MM.1S (cell line): ENCODE measurements around the gene CATSPERZ.

Source experiments
- DNase-seq: peaks from one replicate; pipeline ENCODE4 v3.0.0-alpha.2; 2015
- H2AFZ ChIP-seq: fragments of 300-600 bp; sonication (generic); 2 replicates; pipeline ENCODE4 v1.6.0; 2016; ENCODE audit warnings: antibody characterized with exemption, low read length
- H3F3A ChIP-seq: fragments of 300-600 bp; sonication (generic); 2 replicates; pipeline ENCODE4 v1.6.1; 2016; ENCODE audit warnings: mild to moderate bottlenecking, antibody characterized with exemption, low read length, moderate library complexity, mixed read lengths; ENCODE audit not compliant: insufficient read depth
- H3K27ac ChIP-seq: fragments of 300-600 bp; sonication (generic); 2 replicates; pipeline ENCODE4 v1.5.1; 2016; ENCODE audit warnings: mild to moderate bottlenecking, low read length
- H3K27me3 ChIP-seq: fragments of 300-600 bp; sonication (generic); replicated peaks from 2 replicates; pipeline ENCODE4 v1.6.0; 2016; ENCODE audit warnings: low read length; ENCODE audit not compliant: insufficient read depth
- H3K36me3 ChIP-seq: fragments of 300-600 bp; sonication (generic); replicated peaks from 2 replicates; pipeline ENCODE4 v1.6.1; 2016; ENCODE audit warnings: mild to moderate bottlenecking, low read length, mixed read lengths; ENCODE audit not compliant: insufficient read depth
- H3K4me1 ChIP-seq: fragments of 300-600 bp; sonication (generic); 2 replicates; pipeline ENCODE4 v1.6.1; 2016; ENCODE audit warnings: low read length, mixed read lengths
- H3K4me2 ChIP-seq: fragments of 300-600 bp; sonication (generic); 2 replicates; pipeline ENCODE4 v1.6.0; 2016; ENCODE audit warnings: low read depth, low read length
- H3K4me3 ChIP-seq: fragments of 300-600 bp; sonication (generic); 2 replicates; pipeline ENCODE4 v1.5.1; 2016; ENCODE audit warnings: low read length, mixed read lengths
- H3K79me2 ChIP-seq: fragments of 300-600 bp; sonication (generic); 2 replicates; pipeline ENCODE4 v1.6.1; 2016; ENCODE audit warnings: mixed run types, low read length, mixed read lengths
- H3K9ac ChIP-seq: fragments of 300-600 bp; sonication (generic); 2 replicates; pipeline ENCODE4 v1.6.1; 2016; ENCODE audit warnings: low read length, mixed read lengths
- H3K9me2 ChIP-seq: fragments of 300-600 bp; sonication (generic); replicated peaks from 2 replicates; pipeline ENCODE4 v1.6.1; 2016; ENCODE audit warnings: mild to moderate bottlenecking, low read length, mixed read lengths; ENCODE audit not compliant: insufficient read depth
- H3K9me3 ChIP-seq: fragments of 300-600 bp; sonication (generic); replicated peaks from 2 replicates; pipeline ENCODE4 v1.6.1; 2016; ENCODE audit warnings: mild to moderate bottlenecking, low read length, mixed read lengths; ENCODE audit not compliant: insufficient read depth
- H4K20me1 ChIP-seq: fragments of 300-600 bp; sonication (generic); 2 replicates; pipeline ENCODE4 v1.6.1; 2016; ENCODE audit warnings: mild to moderate bottlenecking, low read length, moderate library complexity, mixed read lengths; ENCODE audit not compliant: insufficient read depth
- EZH2 ChIP-seq: fragments of 300-600 bp; sonication (generic); optimal IDR thresholded peaks from 2 replicates; pipeline ENCODE3; 2017; ENCODE audit warnings: low read depth, mild to moderate bottlenecking, antibody characterized with exemption, low read length, mixed read lengths
- EZH2phosphoT487 ChIP-seq: fragments of 300-600 bp; sonication (generic); IDR thresholded peaks from 2 replicates; pipeline ENCODE4 v1.6.1; 2018; ENCODE audit warnings: antibody characterized with exemption, low read length
- TF ChIP-seq, protein P1 (sequence below): fragments of 300-600 bp; sonication (generic); IDR thresholded peaks from 2 replicates; pipeline ENCODE4 v1.5.1; 2016; ENCODE audit warnings: antibody characterized with exemption, low read length, mixed read lengths

The CATSPERZ gene

DNA sequence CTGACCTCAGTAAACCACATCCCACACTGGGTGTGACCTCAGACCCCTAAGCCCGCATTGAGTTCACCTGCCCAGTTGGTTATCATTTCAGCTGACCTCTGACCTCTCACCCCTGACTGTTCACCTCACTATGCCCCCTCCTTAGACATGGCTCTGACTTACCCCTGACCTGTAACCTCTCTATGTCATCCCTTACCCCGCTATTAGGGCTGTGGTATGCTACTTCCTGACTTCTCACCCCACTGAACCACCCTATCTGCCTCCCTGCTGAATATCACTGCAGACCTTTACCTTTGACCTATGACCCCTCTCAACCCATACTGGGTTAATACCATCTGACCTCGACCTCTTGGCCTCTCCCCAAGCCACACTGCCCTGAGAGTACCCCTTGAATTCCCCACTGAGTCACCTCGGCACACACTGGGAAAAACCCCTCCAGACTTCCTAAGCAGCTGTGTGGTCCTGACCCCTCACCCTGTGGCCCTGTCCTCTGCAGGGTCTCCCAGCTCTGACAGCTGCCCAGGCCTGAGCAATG lies 40.6 kb upstream of the CATSPERZ start:
- Histone ChIP-seq H2AFZ (no peak overlapping the region), H3K9ac (no peak overlapping the region), H3K4me3 (no peak overlapping the region), H4K20me1 (no peaks in the 10 kb centered on the region), H3K9me3 (no peaks in the 10 kb centered on the region), H3K9me2 (no peaks in the 10 kb centered on the region), H3K27me3 (no peaks in the 10 kb centered on the region), H3F3A (no peaks in the 10 kb centered on the region), H3K4me1 (no peaks in the 10 kb centered on the region), H3K4me2 (no peak overlapping the region), H3K79me2 (no peaks in the 10 kb centered on the region), H3K36me3 (no peaks in the 10 kb centered on the region), H3K27ac (no peak overlapping the region)
- TF ChIP-seq EZH2phosphoT487 (no peak), EZH2 (no peak)
- TF ChIP-seq, protein P1, sequence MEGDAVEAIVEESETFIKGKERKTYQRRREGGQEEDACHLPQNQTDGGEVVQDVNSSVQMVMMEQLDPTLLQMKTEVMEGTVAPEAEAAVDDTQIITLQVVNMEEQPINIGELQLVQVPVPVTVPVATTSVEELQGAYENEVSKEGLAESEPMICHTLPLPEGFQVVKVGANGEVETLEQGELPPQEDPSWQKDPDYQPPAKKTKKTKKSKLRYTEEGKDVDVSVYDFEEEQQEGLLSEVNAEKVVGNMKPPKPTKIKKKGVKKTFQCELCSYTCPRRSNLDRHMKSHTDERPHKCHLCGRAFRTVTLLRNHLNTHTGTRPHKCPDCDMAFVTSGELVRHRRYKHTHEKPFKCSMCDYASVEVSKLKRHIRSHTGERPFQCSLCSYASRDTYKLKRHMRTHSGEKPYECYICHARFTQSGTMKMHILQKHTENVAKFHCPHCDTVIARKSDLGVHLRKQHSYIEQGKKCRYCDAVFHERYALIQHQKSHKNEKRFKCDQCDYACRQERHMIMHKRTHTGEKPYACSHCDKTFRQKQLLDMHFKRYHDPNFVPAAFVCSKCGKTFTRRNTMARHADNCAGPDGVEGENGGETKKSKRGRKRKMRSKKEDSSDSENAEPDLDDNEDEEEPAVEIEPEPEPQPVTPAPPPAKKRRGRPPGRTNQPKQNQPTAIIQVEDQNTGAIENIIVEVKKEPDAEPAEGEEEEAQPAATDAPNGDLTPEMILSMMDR, result no peak
- DNase-seq, result no peak

DNA sequence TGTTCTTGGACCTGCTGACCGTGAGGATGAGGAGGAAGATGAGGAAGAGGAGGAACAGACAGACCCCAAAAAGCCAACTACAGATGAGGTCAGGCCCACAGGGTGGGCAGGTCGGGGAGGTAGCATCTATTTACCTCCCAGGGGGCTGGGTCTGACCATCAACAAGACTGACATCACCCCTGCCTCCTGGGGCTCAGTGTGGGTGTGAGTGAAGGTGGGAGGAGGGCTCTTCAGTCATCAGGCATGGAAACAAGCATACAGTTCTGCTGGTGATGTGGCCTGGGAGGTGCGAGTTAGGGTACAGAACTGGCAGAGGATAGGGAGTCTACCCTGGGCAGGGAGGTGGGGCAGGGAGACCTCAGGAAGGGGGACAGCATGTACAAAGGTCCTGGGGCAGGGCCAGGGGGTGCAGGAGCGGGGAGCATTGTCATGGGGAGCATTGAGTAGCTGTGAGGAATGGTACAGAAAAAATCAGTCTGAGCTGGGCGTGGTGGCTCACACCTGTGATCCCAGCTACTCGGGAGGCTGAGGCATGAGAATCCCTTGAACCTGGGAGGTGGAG lies 39.9 kb upstream of the CATSPERZ start:
- no peaks in the 10 kb centered on the region for H3F3A ChIP-seq
- no peaks in the 10 kb centered on the region for H4K20me1 ChIP-seq
- no peaks in the 10 kb centered on the region for H3K4me1 ChIP-seq
- H3K9ac ChIP-seq, result no peak overlapping the region
- H3K9me3 ChIP-seq, result no peaks in the 10 kb centered on the region
- H3K4me3 ChIP-seq, result no peak overlapping the region
- TF ChIP-seq, protein P1, result no peak
- TF ChIP-seq EZH2 (no peak), EZH2phosphoT487 (no peak)
- no peaks in the 10 kb centered on the region for H3K9me2 ChIP-seq
- no peak overlapping the region for H3K4me2 ChIP-seq
- H2AFZ ChIP-seq, result no peak overlapping the region
- H3K36me3 ChIP-seq, result no peaks in the 10 kb centered on the region
- no peak overlapping the region for H3K27ac ChIP-seq
- no peaks in the 10 kb centered on the region for H3K79me2 ChIP-seq
- no peak for DNase-seq
- H3K27me3 ChIP-seq, result no peaks in the 10 kb centered on the region

DNA sequence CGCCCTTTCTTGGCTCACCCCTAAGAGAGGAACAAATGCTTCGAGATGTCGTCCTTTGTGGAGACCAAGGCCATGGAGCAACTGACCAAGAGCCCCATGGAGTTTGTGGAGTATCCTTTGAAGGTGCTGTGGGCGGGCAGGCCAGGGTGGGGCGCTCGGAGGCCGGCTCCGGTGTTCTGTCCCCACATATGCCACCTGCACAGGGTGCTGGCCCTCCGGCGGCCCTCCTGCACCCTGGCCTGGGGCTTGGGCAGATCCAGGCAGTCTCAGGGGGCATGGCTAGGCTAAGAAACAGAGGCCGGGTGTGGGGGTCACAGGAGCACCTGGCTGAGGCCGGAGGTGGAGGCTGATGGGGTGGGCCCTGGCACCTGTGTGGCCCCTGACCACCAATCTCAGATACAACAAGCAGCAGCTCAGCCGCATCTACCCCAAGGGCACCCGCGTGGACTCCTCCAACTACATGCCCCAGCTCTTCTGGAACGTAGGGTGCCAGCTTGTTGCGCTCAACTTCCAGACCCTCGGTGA lies 38.5 kb upstream of the CATSPERZ start:
- no peaks in the 10 kb centered on the region for H3F3A ChIP-seq
- no peak for DNase-seq
- H3K9ac ChIP-seq, result no peak overlapping the region
- H3K27me3 ChIP-seq, result no peaks in the 10 kb centered on the region
- no peaks in the 10 kb centered on the region for H3K9me2 ChIP-seq
- H3K4me2 ChIP-seq, result no peak overlapping the region
- H3K36me3 ChIP-seq, result no peaks in the 10 kb centered on the region
- no peak overlapping the region for H3K4me3 ChIP-seq
- no peak overlapping the region for H2AFZ ChIP-seq
- TF ChIP-seq EZH2 (no peak), EZH2phosphoT487 (no peak)
- TF ChIP-seq, protein P1, result no peak
- no peaks in the 10 kb centered on the region for H3K79me2 ChIP-seq
- no peak overlapping the region for H3K27ac ChIP-seq
- no peaks in the 10 kb centered on the region for H4K20me1 ChIP-seq
- H3K9me3 ChIP-seq, result no peaks in the 10 kb centered on the region
- no peaks in the 10 kb centered on the region for H3K4me1 ChIP-seq
